ENCODE data around the gene GHITM. TPM values are rescaled to one million over a fixed set of nuclear protein-coding genes. Genes with fewer than 3 reads are reported as not detected.

GHITM gene
- polyA plus RNA-seq, 1 of the 3 experiments (the other 2 are of a cell fraction), result 113 TPM

DNA sequence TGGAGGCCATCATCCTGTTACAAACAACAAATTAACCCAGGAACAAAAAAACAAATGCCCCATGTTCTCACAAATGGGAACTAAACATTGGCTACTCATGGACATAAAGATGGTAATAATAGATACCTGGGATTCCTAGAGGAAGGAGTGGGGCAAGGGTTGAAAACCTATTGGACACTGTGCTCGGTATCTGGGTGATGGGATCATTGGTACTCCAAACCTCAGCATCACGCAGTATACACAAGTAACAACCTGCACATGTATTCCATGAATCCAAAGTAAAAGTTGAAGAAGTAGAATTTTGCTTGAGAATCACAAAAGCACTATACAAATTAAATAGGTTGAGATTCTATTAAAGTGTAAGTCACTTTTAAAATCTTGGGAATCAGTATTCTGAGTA is 16.7 kb downstream of the GHITM start:
- no peak overlapping the region for H3K27ac ChIP-seq (ENCODE audit: low read depth in 2 of 2, low read length in 1 of 2)
- 93% methylated on average over 2 of the region's 2 CpGs for WGBS (ENCODE audit: low lambda C conversion rate)
- no peaks in the 10 kb centered on the region for H4K20me1 ChIP-seq (ENCODE audit: insufficient read depth)
- H3K27me3 ChIP-seq (ENCODE audit: insufficient read depth), result no peaks in the 10 kb centered on the region
- ChIA-PET POLR2A (interaction anchor here (0.8 kb wide), 1 partner anchor 9 kb away, joined by 3 read pairs; no protein-coding TSS in a partner anchor), CTCF (interaction anchor here (1.1 to 4.2 kb wide), 2 partner anchors 8 to 393 kb away, joined by 3 to 27 read pairs; no protein-coding TSS in a partner anchor)
- H3F3A ChIP-seq (replicated peaks; ENCODE audit: insufficient read depth), result no peaks in the 10 kb centered on the region
- TF ChIP-seq CHD2 (IDR thresholded peaks at IDR 0.05; ENCODE audit: low read length, partially characterized antibody) (no peak), TEAD4 (IDR thresholded peaks at IDR 0.05; ENCODE audit: borderline replicate concordance, insufficient read depth) (no peak), TAF1 (IDR thresholded peaks at IDR 0.05; ENCODE audit: borderline replicate concordance, low read depth, low read length) (no peak), EZH2phosphoT487 (IDR thresholded peaks at IDR 0.05; ENCODE audit: borderline replicate concordance, low read depth) (no peak), MEF2A (IDR thresholded peaks at IDR 0.05; ENCODE audit: borderline replicate concordance, low read depth) (no peak), RAD21 (IDR thresholded peaks at IDR 0.05; ENCODE audit: low read length) (no peak)
- no peaks in the 10 kb centered on the region for H3K79me2 ChIP-seq (ENCODE audit: insufficient read depth)
- no peak for DNase-seq
- H3K36me3 ChIP-seq (replicated peaks in 1 of 2; ENCODE audit: control insufficient read depth in 1 of 2, insufficient read depth in 2 of 2, low read length in 1 of 2), result peaks cover 31 to 45% of the 10 kb centered on the region in 2 experiments
- no peak overlapping the region for H3K4me2 ChIP-seq
- no peak overlapping the region for H3K9ac ChIP-seq
- H3K4me1 ChIP-seq (ENCODE audit: control insufficient read depth in 1 of 2, insufficient read depth in 2 of 2, low read depth in 1 of 2, low read length in 1 of 2), result no peaks in the 10 kb centered on the region
- no peaks in the 10 kb centered on the region for H3K9me3 ChIP-seq
- H2AFZ ChIP-seq (ENCODE audit: low read depth), result no peak overlapping the region
- no peak overlapping the region for H3K4me3 ChIP-seq (ENCODE audit: low read depth in 2 of 2, low read length in 1 of 2)
- no peaks in the 10 kb centered on the region for H3K9me2 ChIP-seq

DNA sequence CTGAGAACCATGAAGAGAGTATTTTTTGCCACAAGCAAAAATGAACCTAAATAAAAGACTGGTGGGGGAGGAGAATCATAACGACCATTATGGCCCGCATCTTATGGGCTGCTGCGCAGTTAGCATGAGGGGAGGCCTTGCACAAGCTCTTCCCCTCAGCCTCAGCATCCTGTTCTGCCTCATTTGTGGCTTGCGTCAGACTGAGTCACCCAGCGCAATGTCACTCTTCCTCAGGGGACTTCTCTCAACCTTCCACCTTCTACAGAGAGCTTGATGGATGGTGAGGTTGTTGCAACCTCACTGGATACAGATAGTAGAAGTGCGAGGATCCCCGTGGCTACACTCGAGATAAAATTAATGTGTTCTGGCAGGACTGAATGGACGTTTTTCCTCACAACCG is 17.5 kb downstream of the GHITM start:
- Histone ChIP-seq H3K9ac (no peak overlapping the region), H3K27ac (ENCODE audit: low read depth in 2 of 2, low read length in 1 of 2) (no peak overlapping the region; a peak in 1 of 4 replicates), H3K27me3 (ENCODE audit: insufficient read depth) (no peaks in the 10 kb centered on the region), H3K4me1 (ENCODE audit: control insufficient read depth in 1 of 2, insufficient read depth in 2 of 2, low read depth in 1 of 2, low read length in 1 of 2) (no peaks in the 10 kb centered on the region), H3K79me2 (ENCODE audit: insufficient read depth) (no peaks in the 10 kb centered on the region), H3K4me3 (ENCODE audit: low read depth in 2 of 2, low read length in 1 of 2) (no peak overlapping the region), H4K20me1 (ENCODE audit: insufficient read depth) (no peaks in the 10 kb centered on the region), H3K9me2 (no peaks in the 10 kb centered on the region), H3K4me2 (no peak overlapping the region), H3F3A (replicated peaks; ENCODE audit: insufficient read depth) (no peaks in the 10 kb centered on the region), H2AFZ (ENCODE audit: low read depth) (no peak overlapping the region), H3K36me3 (replicated peaks in 1 of 2; ENCODE audit: control insufficient read depth in 1 of 2, insufficient read depth in 2 of 2, low read length in 1 of 2) (peaks cover 24 to 38% of the 10 kb centered on the region in 2 experiments), H3K9me3 (no peaks in the 10 kb centered on the region)
- no peak for DNase-seq
- CTCF ChIA-PET, result interaction anchor here (0.9 to 4.2 kb wide), 3 partner anchors 9 to 393 kb away, joined by 3 to 27 read pairs (median 3); no protein-coding TSS in a partner anchor
- TF ChIP-seq JUND (IDR thresholded peaks at IDR 0.05) (no peak), ELF1 (IDR thresholded peaks at IDR 0.05) (no peak), TAF1 (IDR thresholded peaks at IDR 0.05; ENCODE audit: borderline replicate concordance, low read depth, low read length) (no peak), GATA2 (CRISPR knock-in tag; IDR thresholded peaks at IDR 0.05) (no peak), NFIC (IDR thresholded peaks at IDR 0.05; ENCODE audit: borderline replicate concordance) (no peak), POLR2AphosphoS5 (IDR thresholded peaks at IDR 0.05; ENCODE audit: low read depth, low read length) (no peak), FOXM1 (IDR thresholded peaks at IDR 0.05; ENCODE audit: low read depth) (no peak)
- TF ChIP-seq, protein P1, sequence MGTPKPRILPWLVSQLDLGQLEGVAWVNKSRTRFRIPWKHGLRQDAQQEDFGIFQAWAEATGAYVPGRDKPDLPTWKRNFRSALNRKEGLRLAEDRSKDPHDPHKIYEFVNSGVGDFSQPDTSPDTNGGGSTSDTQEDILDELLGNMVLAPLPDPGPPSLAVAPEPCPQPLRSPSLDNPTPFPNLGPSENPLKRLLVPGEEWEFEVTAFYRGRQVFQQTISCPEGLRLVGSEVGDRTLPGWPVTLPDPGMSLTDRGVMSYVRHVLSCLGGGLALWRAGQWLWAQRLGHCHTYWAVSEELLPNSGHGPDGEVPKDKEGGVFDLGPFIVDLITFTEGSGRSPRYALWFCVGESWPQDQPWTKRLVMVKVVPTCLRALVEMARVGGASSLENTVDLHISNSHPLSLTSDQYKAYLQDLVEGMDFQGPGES (IDR thresholded peaks at IDR 0.05; ENCODE audit: low read depth, low read length), result no peak
- TF ChIP-seq, protein P2, sequence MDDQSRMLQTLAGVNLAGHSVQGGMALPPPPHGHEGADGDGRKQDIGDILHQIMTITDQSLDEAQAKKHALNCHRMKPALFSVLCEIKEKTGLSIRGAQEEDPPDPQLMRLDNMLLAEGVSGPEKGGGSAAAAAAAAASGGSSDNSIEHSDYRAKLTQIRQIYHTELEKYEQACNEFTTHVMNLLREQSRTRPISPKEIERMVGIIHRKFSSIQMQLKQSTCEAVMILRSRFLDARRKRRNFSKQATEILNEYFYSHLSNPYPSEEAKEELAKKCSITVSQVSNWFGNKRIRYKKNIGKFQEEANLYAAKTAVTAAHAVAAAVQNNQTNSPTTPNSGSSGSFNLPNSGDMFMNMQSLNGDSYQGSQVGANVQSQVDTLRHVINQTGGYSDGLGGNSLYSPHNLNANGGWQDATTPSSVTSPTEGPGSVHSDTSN (IDR thresholded peaks at IDR 0.05), result no peak
- POLR2A ChIA-PET, result no interaction called here
- 85% methylated on average over 10 of the region's 10 CpGs for WGBS (ENCODE audit: low lambda C conversion rate)
